Measurements from ENCODE around the gene FSTL4. TPM values are rescaled to one million over a fixed set of nuclear protein-coding genes. Genes with fewer than 3 reads are reported as not detected.

FSTL4 gene
- total and polyA plus RNA-seq, 2 of the 13 experiments (the other 11 are each of a cell fraction or from before 2014, with no cell fraction given): 2.1 to 3.0 TPM

- TF ChIP-seq, protein P1, sequence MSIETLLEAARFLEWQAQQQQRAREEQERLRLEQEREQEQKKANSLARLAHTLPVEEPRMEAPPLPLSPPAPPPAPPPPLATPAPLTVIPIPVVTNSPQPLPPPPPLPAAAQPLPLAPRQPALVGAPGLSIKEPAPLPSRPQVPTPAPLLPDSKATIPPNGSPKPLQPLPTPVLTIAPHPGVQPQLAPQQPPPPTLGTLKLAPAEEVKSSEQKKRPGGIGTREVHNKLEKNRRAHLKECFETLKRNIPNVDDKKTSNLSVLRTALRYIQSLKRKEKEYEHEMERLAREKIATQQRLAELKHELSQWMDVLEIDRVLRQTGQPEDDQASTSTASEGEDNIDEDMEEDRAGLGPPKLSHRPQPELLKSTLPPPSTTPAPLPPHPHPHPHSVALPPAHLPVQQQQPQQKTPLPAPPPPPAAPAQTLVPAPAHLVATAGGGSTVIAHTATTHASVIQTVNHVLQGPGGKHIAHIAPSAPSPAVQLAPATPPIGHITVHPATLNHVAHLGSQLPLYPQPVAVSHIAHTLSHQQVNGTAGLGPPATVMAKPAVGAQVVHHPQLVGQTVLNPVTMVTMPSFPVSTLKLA (IDR thresholded peaks at IDR 0.05): no peak
- TF ChIP-seq ARHGAP35 (CRISPR knock-in tag; IDR thresholded peaks at IDR 0.05; ENCODE audit: borderline replicate concordance): peak; percentile 51; the same call in 1 of the 2 replicates
- TF ChIP-seq MED1 (CRISPR knock-in tag; IDR thresholded peaks at IDR 0.05): 0 out of 2 replicates have a peak, but pooled peaks have one; percentile 22
- TF ChIP-seq GPBP1L1 (CRISPR knock-in tag; IDR thresholded peaks at IDR 0.05): no peak
- TF ChIP-seq NR2F2 (IDR thresholded peaks at IDR 0.05; ENCODE audit: borderline replicate concordance, low read depth): no peak
- TF ChIP-seq KLF6 (CRISPR knock-in tag; IDR thresholded peaks at IDR 0.05): no peak
- TF ChIP-seq ZBTB2 (CRISPR knock-in tag; IDR thresholded peaks at IDR 0.05; ENCODE audit: low read depth): no peak
- no peak for TF ChIP-seq SRSF9 (IDR thresholded peaks at IDR 0.05; ENCODE audit: borderline replicate concordance, insufficient read depth, low read depth, low read length, poor library complexity, severe bottlenecking)
- no peak for TF ChIP-seq SP4 (CRISPR knock-in tag; IDR thresholded peaks at IDR 0.05)
- no peak for TF ChIP-seq CEBPB (IDR thresholded peaks at IDR 0.05; ENCODE audit: borderline replicate concordance, low read depth, low read length)
- no peak for TF ChIP-seq ZNF136 (CRISPR knock-in tag; IDR thresholded peaks at IDR 0.05; ENCODE audit: low read depth)
- TF ChIP-seq, protein P2, sequence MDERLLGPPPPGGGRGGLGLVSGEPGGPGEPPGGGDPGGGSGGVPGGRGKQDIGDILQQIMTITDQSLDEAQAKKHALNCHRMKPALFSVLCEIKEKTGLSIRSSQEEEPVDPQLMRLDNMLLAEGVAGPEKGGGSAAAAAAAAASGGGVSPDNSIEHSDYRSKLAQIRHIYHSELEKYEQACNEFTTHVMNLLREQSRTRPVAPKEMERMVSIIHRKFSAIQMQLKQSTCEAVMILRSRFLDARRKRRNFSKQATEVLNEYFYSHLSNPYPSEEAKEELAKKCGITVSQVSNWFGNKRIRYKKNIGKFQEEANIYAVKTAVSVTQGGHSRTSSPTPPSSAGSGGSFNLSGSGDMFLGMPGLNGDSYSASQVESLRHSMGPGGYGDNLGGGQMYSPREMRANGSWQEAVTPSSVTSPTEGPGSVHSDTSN (CRISPR knock-in tag; IDR thresholded peaks at IDR 0.05): no peak
- no peak for TF ChIP-seq BRD4 (CRISPR knock-in tag; IDR thresholded peaks at IDR 0.05)
- peak; percentile 33; the same call in 1 of the 2 replicates for TF ChIP-seq ZNF644 (CRISPR knock-in tag; IDR thresholded peaks at IDR 0.05; ENCODE audit: low read depth)
- TF ChIP-seq LRRFIP1 (CRISPR knock-in tag; conservative IDR thresholded peaks at IDR 0.05): no peak
- TF ChIP-seq SALL1 (CRISPR knock-in tag; IDR thresholded peaks at IDR 0.05): peak; percentile 48; the same call in 1 of the 2 replicates
- TF ChIP-seq LCORL (IDR thresholded peaks at IDR 0.05): no peak
- no peak for TF ChIP-seq LCORL (CRISPR knock-in tag; IDR thresholded peaks at IDR 0.05)
- TF ChIP-seq PBX3 (CRISPR knock-in tag; IDR thresholded peaks at IDR 0.05; ENCODE audit: borderline replicate concordance): no peak
- TF ChIP-seq HOXA9 (CRISPR knock-in tag; IDR thresholded peaks at IDR 0.05; ENCODE audit: borderline replicate concordance): no peak
Observed at GRCh38 chr5:133265720-133266526, 346.4 kb downstream of the FSTL4 start (continued).

Measured in HepG2 (cell line).